HepG2 (cell line): ENCODE measurements around the gene TNRC18. TPM values are rescaled to one million over a fixed set of nuclear protein-coding genes. Genes with fewer than 3 reads are reported as not detected.
A peak's percentile ranks its signal among the peaks of the same experiment; 100 is the strongest.

Experiments used
- ATRX ChIP-seq: sonication (generic); formaldehyde crosslinking; IDR thresholded peaks from 2 replicates; pipeline ENCODE4 v1.4.0; 2020; ENCODE audit warnings: missing genetic modification reagents, borderline replicate concordance
- CBFB ChIP-seq: sonication (generic); formaldehyde crosslinking; IDR thresholded peaks from 2 replicates; pipeline ENCODE4 v1.4.0; 2020; ENCODE audit warnings: missing genetic modification reagents
- FOXK1 ChIP-seq: sonication (generic); formaldehyde crosslinking; IDR thresholded peaks from 2 replicates; pipeline ENCODE4 v1.4.0; 2020; ENCODE audit warnings: low read depth, missing genetic modification reagents, borderline replicate concordance
- HNRNPK ChIP-seq: fragments of 200-400 bp; formaldehyde crosslinking; IDR thresholded peaks from 2 replicates; pipeline ENCODE4 v1.6.1; 2018; ENCODE audit warnings: low read length, low read depth, moderate library complexity, mild to moderate bottlenecking; ENCODE audit not compliant: poor library complexity, severe bottlenecking
- JUNB ChIP-seq: sonication (generic); formaldehyde crosslinking; IDR thresholded peaks from 2 replicates; pipeline ENCODE4 v1.8.0; 2022; ENCODE audit warnings: missing genetic modification reagents, mild to moderate bottlenecking, borderline replicate concordance
- LCORL ChIP-seq, 2 experiments: fragments of 450-650 bp in 1 of 2; sonication (generic) in 1 of 2; formaldehyde crosslinking in 1 of 2; IDR thresholded peaks; 2 replicates each; pipeline versions ENCODE4 v1.5.0 to v1.6.1; 2017 to 2020; ENCODE audit warnings: antibody characterized with exemption in 1 of 2, missing genetic modification reagents in 1 of 2
- MAFG ChIP-seq: sonication (generic); formaldehyde crosslinking; IDR thresholded peaks from 2 replicates; pipeline ENCODE4 v1.5.1; 2020; ENCODE audit warnings: mild to moderate bottlenecking, missing genetic modification reagents
- MEIS2 ChIP-seq: sonication (generic); formaldehyde crosslinking; IDR thresholded peaks from 2 replicates; pipeline ENCODE4 v1.9.0; 2021; ENCODE audit warnings: mild to moderate bottlenecking, missing genetic modification reagents
- MTF2 ChIP-seq: sonication (generic); formaldehyde crosslinking; IDR thresholded peaks from 2 replicates; pipeline ENCODE4 v1.5.0; 2020; ENCODE audit warnings: missing genetic modification reagents, borderline replicate concordance
- NR2F2 ChIP-seq: IDR thresholded peaks from 2 replicates; pipeline ENCODE4 v1.6.1; 2012; ENCODE audit warnings: low read depth, inconsistent platforms, borderline replicate concordance
- RXRB ChIP-seq: IDR thresholded peaks from 2 replicates; pipeline ENCODE4 v1.6.1; 2016; ENCODE audit warnings: borderline replicate concordance, missing genetic modification reagents, missing compliant biosample characterization
- SIN3A ChIP-seq: IDR thresholded peaks from 2 replicates; pipeline ENCODE4 v1.6.1; 2011; ENCODE audit warnings: low read depth, mild to moderate bottlenecking, control low read depth, low read length, borderline replicate concordance
- U2AF2 ChIP-seq: fragments of 200-400 bp; formaldehyde crosslinking; IDR thresholded peaks from 2 replicates; pipeline ENCODE4 v1.6.1; 2017; ENCODE audit warnings: low read depth, mild to moderate bottlenecking, low read length
- ZBTB3 ChIP-seq: sonication (generic); formaldehyde crosslinking; IDR thresholded peaks from 2 replicates; pipeline ENCODE4 v1.4.0; 2020; ENCODE audit warnings: low read depth, mild to moderate bottlenecking, moderate library complexity, missing genetic modification reagents, borderline replicate concordance
- ZC3H13 ChIP-seq: sonication (generic); formaldehyde crosslinking; IDR thresholded peaks from 2 replicates; pipeline ENCODE4 v1.8.1; 2023; ENCODE audit warnings: mild to moderate bottlenecking, missing genetic modification reagents, moderate library complexity
- ZNF20 ChIP-seq: sonication (generic); formaldehyde crosslinking; IDR thresholded peaks from 2 replicates; pipeline ENCODE4 v1.4.0; 2020; ENCODE audit warnings: mild to moderate bottlenecking, moderate library complexity, missing genetic modification reagents
- ZNF205 ChIP-seq: IDR thresholded peaks from 2 replicates; pipeline ENCODE4 v1.6.1; 2018; ENCODE audit warnings: missing biosample characterization, missing genetic modification reagents
- ZNF30 ChIP-seq: sonication (generic); formaldehyde crosslinking; IDR thresholded peaks from 2 replicates; pipeline ENCODE4 v1.5.0; 2020; ENCODE audit warnings: mild to moderate bottlenecking, missing genetic modification reagents
- ZNF333 ChIP-seq: sonication (generic); formaldehyde crosslinking; IDR thresholded peaks from 2 replicates; pipeline ENCODE4 v1.4.0; 2020; ENCODE audit warnings: mild to moderate bottlenecking, missing genetic modification reagents, borderline replicate concordance
- ZNF747 ChIP-seq: sonication (generic); formaldehyde crosslinking; IDR thresholded peaks from 2 replicates; pipeline ENCODE4 v1.8.1; 2023; ENCODE audit warnings: missing genetic modification reagents, mild to moderate bottlenecking, borderline replicate concordance
- ZNF749 ChIP-seq: sonication (generic); formaldehyde crosslinking; IDR thresholded peaks from 2 replicates; pipeline ENCODE4 v1.8.0; 2022; ENCODE audit warnings: mild to moderate bottlenecking, missing genetic modification reagents, moderate library complexity, borderline replicate concordance
- ZNF788 ChIP-seq: sonication (generic); formaldehyde crosslinking; IDR thresholded peaks from 2 replicates; pipeline ENCODE4 v1.5.0; 2020; ENCODE audit warnings: mild to moderate bottlenecking, missing genetic modification reagents, borderline replicate concordance
- ZSCAN21 ChIP-seq: sonication (generic); formaldehyde crosslinking; IDR thresholded peaks from 2 replicates; pipeline ENCODE4 v1.8.0; 2022; ENCODE audit warnings: mild to moderate bottlenecking, missing genetic modification reagents, moderate library complexity, borderline replicate concordance
- ZSCAN25 ChIP-seq: sonication (generic); formaldehyde crosslinking; IDR thresholded peaks from 2 replicates; pipeline ENCODE4 v1.8.0; 2022; ENCODE audit warnings: mild to moderate bottlenecking, missing genetic modification reagents
- ZSCAN30 ChIP-seq: sonication (generic); formaldehyde crosslinking; IDR thresholded peaks from 2 replicates; pipeline ENCODE4 v1.5.0; 2020; ENCODE audit warnings: mild to moderate bottlenecking, missing genetic modification reagents
- polyA plus RNA-seq, 8 experiments: library from polyadenylated mRNA; depleted of rRNA in 3 of 8; stranded (reverse) in 7 of 8; unstranded in 1 of 8; fragments of >200 nt; fragmentation: Illumina TruSeq in 4 of 8; extraction: Trizol in 4 of 8; gene quantifications; 2 replicates each; pipeline versions ENCODE4 v1.2.1 to v1.2.3, GENCODE V29; 2011 to 2016; ENCODE audit warnings: low read depth in 4 of 8, missing spikeins in 1 of 8, mixed read lengths in 1 of 8; ENCODE audit not compliant: insufficient read depth in 1 of 8
- total RNA-seq, 5 experiments: library from RNA; depleted of rRNA; stranded (reverse); fragments of >200 nt; fragmentation: Illumina TruSeq; extraction: Trizol; gene quantifications; 2 replicates each; pipeline ENCODE4 v1.2.3, GENCODE V29; 2016; ENCODE audit warnings: low read depth in 1 of 5

Gene TNRC18
- total and polyA plus RNA-seq, 2 of the 13 experiments (the other 11 are each of a cell fraction or from before 2014, with no cell fraction given) = 11.7 to 17.4 TPM

DNA sequence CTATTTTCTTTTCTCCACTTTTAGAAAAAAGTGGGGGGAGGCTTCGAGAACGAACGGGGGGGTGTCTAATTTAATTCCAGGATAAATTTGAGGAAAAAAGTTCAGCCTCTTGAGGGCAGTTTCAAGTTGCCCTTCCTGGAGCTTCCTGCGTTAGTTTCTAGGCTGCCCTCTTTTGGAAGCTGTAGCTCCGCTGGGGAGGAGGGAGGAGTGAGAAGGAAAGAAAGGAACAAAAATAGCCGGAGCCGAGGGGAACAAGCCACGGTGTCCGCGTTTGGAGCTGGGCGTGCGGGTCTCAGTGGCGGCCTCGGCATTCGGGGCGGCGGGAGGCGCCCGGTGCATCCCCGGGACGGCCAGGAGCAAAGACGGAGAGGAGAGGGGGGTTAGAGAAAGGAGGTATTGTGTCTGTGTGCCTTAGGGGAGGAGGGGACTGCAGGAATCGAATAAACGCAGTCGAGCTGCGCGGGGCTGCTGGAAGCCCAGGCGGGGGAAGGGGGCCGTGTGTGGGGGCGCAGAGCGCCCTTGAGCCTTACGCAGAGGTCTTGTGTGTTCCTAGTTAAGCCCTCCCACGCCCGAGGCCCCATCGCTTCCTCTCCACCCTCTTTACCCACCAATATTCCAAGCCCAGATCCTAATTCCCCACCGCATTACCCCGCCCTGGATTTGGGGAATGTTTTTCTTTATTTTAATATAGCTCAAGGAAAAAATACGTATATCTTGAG, 2.0 kb upstream of the TNRC18 start (continued):
- no peak for TF ChIP-seq CBFB (CRISPR knock-in tag)
- TF ChIP-seq ATRX = no peak
- TF ChIP-seq ZSCAN30 = no peak
- no peak for TF ChIP-seq LCORL (IDR thresholded peaks at IDR 0.05)
- no peak; the same call in 1 of the 2 replicates for TF ChIP-seq LCORL (CRISPR knock-in tag; IDR thresholded peaks at IDR 0.05)
- no peak for TF ChIP-seq ZNF749
- 0 out of 2 replicates have a peak, but pooled peaks have one; percentile 57 for TF ChIP-seq U2AF2
- TF ChIP-seq ZNF788 (CRISPR knock-in tag) = peak; percentile 77; the same call in 1 of the 2 replicates
- TF ChIP-seq ZNF747 = peak; percentile 68; the same call in 1 of the 2 replicates
- no peak for TF ChIP-seq ZBTB3 (CRISPR knock-in tag)
- no peak for TF ChIP-seq FOXK1 (CRISPR knock-in tag)
- no peak for TF ChIP-seq ZNF30 (CRISPR knock-in tag)
- peak; percentile 49; the same call in 1 of the 2 replicates for TF ChIP-seq ZSCAN25 (CRISPR knock-in tag)
- TF ChIP-seq ZC3H13 (CRISPR knock-in tag) = no peak
- TF ChIP-seq NR2F2 = no peak
- TF ChIP-seq ZNF333 (CRISPR knock-in tag) = 0 out of 2 replicates have a peak, but pooled peaks have one; percentile 19
- TF ChIP-seq MTF2 (CRISPR knock-in tag) = no peak
- TF ChIP-seq MEIS2 (CRISPR knock-in tag) = 0 out of 2 replicates have a peak, but pooled peaks have one; percentile 37
- TF ChIP-seq MAFG (CRISPR knock-in tag) = no peak
- TF ChIP-seq HNRNPK = peak; percentile 75
- no peak for TF ChIP-seq ZNF20 (CRISPR knock-in tag)
- TF ChIP-seq ZNF205 (CRISPR knock-in tag) = no peak; the same call in 1 of the 2 replicates
- peak; percentile 68; the same call in 1 of the 2 replicates for TF ChIP-seq SIN3A
- TF ChIP-seq RXRB = peak; percentile 55; the same call in 1 of the 2 replicates
- no peak for TF ChIP-seq JUNB (CRISPR knock-in tag)
- TF ChIP-seq ZSCAN21 (CRISPR knock-in tag) = peak; percentile 59; the same call in 1 of the 2 replicates
